Suppressor macrophage treated with lipopolysaccharide for 1 hour (primary cell): ENCODE results near the gene HAX1.
"Not testable (repeated sequence)": the region's sequence is repeated elsewhere in the genome, so short reads cannot be mapped to it uniquely, and the experiment has no call there.

Experiments
- DNase-seq, 3 donors: peaks; one replicate each; pipeline ENCODE4 v3.0.0-alpha.2; 2020 to 2022

Gene HAX1

GRCh38 chr1:154272217-154272998 is at the start of gene HAX1:
Gene HAX1, plus strand, starts transcription at chr1:154272629. Its CDS starts 95 bp downstream, at chr1:154272724.
- DNase-seq: peak; percentile 96 to 99 (median 98)

GRCh38 chr1:154222918-154223317 is 49.5 kb upstream of the HAX1 start:
- no peak for DNase-seq

- DNase-seq: peak; percentile 23 to 56 (median 50)
Observed at GRCh38 chr1:154223621-154224020, 48.8 kb upstream of the HAX1 start.

GRCh38 chr1:154225370-154225769 is 47.1 kb upstream of the HAX1 start:
- no peak for DNase-seq

GRCh38 chr1:154231112-154231511 is 41.3 kb upstream of the HAX1 start:
- not testable (repeated sequence) for DNase-seq

- DNase-seq: not testable (repeated sequence)
Observed at GRCh38 chr1:154233127-154233526, 39.3 kb upstream of the HAX1 start.

GRCh38 chr1:154236855-154237254 is 35.6 kb upstream of the HAX1 start:
- DNase-seq: no peak

GRCh38 chr1:154237435-154237834 is 35.0 kb upstream of the HAX1 start:
- DNase-seq: no peak

GRCh38 chr1:154237880-154238506 is 34.4 kb upstream of the HAX1 start:
- DNase-seq: no peak

- no peak for DNase-seq
Observed at GRCh38 chr1:154239491-154239890, 32.9 kb upstream of the HAX1 start.

- DNase-seq: no peak
Observed at GRCh38 chr1:154240294-154240833, 32.1 kb upstream of the HAX1 start.

- no peak for DNase-seq
Observed at GRCh38 chr1:154241703-154242351, 30.6 kb upstream of the HAX1 start.

GRCh38 chr1:154253671-154254070 is 18.8 kb upstream of the HAX1 start:
- DNase-seq: no peak

GRCh38 chr1:154256686-154257085 is 15.7 kb upstream of the HAX1 start:
- no peak for DNase-seq

- no peak for DNase-seq
Observed at GRCh38 chr1:154258784-154259183, 13.6 kb upstream of the HAX1 start.

- no peak for DNase-seq
Observed at GRCh38 chr1:154260127-154260526, 12.3 kb upstream of the HAX1 start.

- DNase-seq: no peak
Observed at GRCh38 chr1:154263465-154264332, 8.7 kb upstream of the HAX1 start.

- DNase-seq: no peak
Observed at GRCh38 chr1:154264454-154264853, 8.0 kb upstream of the HAX1 start.

GRCh38 chr1:154265586-154265985 is 6.8 kb upstream of the HAX1 start:
- DNase-seq: no peak

- peak; percentile 34 to 42 (median 35) for DNase-seq
Observed at GRCh38 chr1:154270833-154271232, 1.6 kb upstream of the HAX1 start.

- no peak for DNase-seq
Observed at GRCh38 chr1:154272999-154273563, 652 bp downstream of the HAX1 start.

- peak in 2 of 3 donors; percentile 24 to 30 for DNase-seq
Observed at GRCh38 chr1:154276797-154277196, 4.4 kb downstream of the HAX1 start.
